Esophagus mucosa (tissue), 1 donor: ENCODE data around the gene FBXL15. TPM values are rescaled to one million over a fixed set of nuclear protein-coding genes. Genes with fewer than 3 reads are reported as not detected.
A peak's percentile ranks its signal among the peaks of the same experiment; 100 is the strongest.

Source experiments
- ATAC-seq: fragments of 200-7000 bp; cut with Tn5 transposase; one replicate; pipeline ENCODE4 v1.9.1; 2020
- total RNA-seq: library from RNA; stranded (reverse); gene quantifications from one replicate; pipeline ENCODE4 v1.2.4, GENCODE V29; 2023
- donor health status: DM: yes; HTN: yes; CAD: no.

Gene FBXL15
- total RNA-seq, 1 donor from 2014 or later = 9.4 TPM

- no peak for ATAC-seq
These were observed 37.0 kb downstream of the FBXL15 start for GRCh38 chr10:102457591-102458150.

GRCh38 chr10:102458656-102459055 is 38.0 kb downstream of the FBXL15 start:
- no peak for ATAC-seq

- ATAC-seq = peak; percentile 10
These were observed 40.2 kb downstream of the FBXL15 start for GRCh38 chr10:102460836-102461186.

GRCh38 chr10:102461187-102462054 is 40.8 kb downstream of the FBXL15 start:
- peak; percentile 94 for ATAC-seq

GRCh38 chr10:102462512-102463054 is 41.9 kb downstream of the FBXL15 start:
- ATAC-seq = no peak

GRCh38 chr10:102463983-102464382 is 43.3 kb downstream of the FBXL15 start:
- no peak for ATAC-seq

- no peak for ATAC-seq
These were observed 44.8 kb downstream of the FBXL15 start for GRCh38 chr10:102465466-102465865.

GRCh38 chr10:102467318-102467717 is 46.7 kb downstream of the FBXL15 start:
- ATAC-seq = no peak

- ATAC-seq = no peak
These were observed 47.4 kb downstream of the FBXL15 start for GRCh38 chr10:102467971-102468438.

GRCh38 chr10:102468683-102469082 is 48.0 kb downstream of the FBXL15 start:
- ATAC-seq = no peak

GRCh38 chr10:102470579-102471546 is 50.2 kb downstream of the FBXL15 start:
- ATAC-seq = no peak

Other genes starting within 250 kb of the FBXL15 start
- gene ELOVL3, start 194.5 kb upstream of the FBXL15 start, total RNA-seq = not detected
- gene PITX3, start 179.3 kb upstream of the FBXL15 start, total RNA-seq = not detected
- 24.0 TPM for gene GBF1, start 175.3 kb upstream of the FBXL15 start, total RNA-seq
- 10.3 TPM for gene NFKB2, start 25.1 kb upstream of the FBXL15 start, total RNA-seq
- 2.0 TPM for gene PSD, start 2.1 kb upstream of the FBXL15 start, total RNA-seq
- 23.7 TPM for gene CUEDC2, start 11.7 kb downstream of the FBXL15 start, total RNA-seq
- gene C10orf95, start 30.7 kb downstream of the FBXL15 start, total RNA-seq = 1.6 TPM
- 67.3 TPM for gene ACTR1A, start 81.9 kb downstream of the FBXL15 start, total RNA-seq
- gene SUFU, start 83.1 kb downstream of the FBXL15 start, total RNA-seq = 9.4 TPM
- 29.1 TPM for gene TRIM8, start 223.6 kb downstream of the FBXL15 start, total RNA-seq